ENCODE data around the gene RBBP8NL. TPM values are rescaled to one million over a fixed set of nuclear protein-coding genes. Genes with fewer than 3 reads are reported as not detected.
A peak's percentile ranks its signal among the peaks of the same experiment; 100 is the strongest.

The RBBP8NL gene
- total RNA-seq, 5 donors from 2014 or later (not counting 1 experiment from before 2014, with no cell fraction given): not detected

GRCh38 chr20:62404761-62405107, 22.6 kb downstream of the RBBP8NL start:
- POLR2A ChIA-PET: no interaction called here
- H3K36me3 ChIP-seq (ENCODE audit: control insufficient read depth in 2 of 2, extremely low read depth in 1 of 2, insufficient read depth in 1 of 2, low read length in 1 of 2): peaks cover 0 to 3% of the 10 kb centered on the region in 2 donors
- Mint-ChIP-seq H3K4me1 (peaks cover 18 to 37% (median 33%) of the 10 kb centered on the region in 3 donors), H3K27ac (no peak overlapping the region), H3K36me3 (peaks cover 7% of the 10 kb centered on the region), H3K27me3 (no peaks in the 10 kb centered on the region), H3K4me3 (no peak overlapping the region), H3K9me3 (no peaks in the 10 kb centered on the region)
- no peaks in the 10 kb centered on the region for H3K27me3 ChIP-seq (replicated peaks in 1 of 2; ENCODE audit: control insufficient read depth in 2 of 2, extremely low read depth in 1 of 2, insufficient read depth in 2 of 2, low read length in 1 of 2)
- no peak overlapping the region for H3K4me3 ChIP-seq (ENCODE audit: control insufficient read depth in 1 of 2, extremely low read depth in 1 of 2, low read length in 1 of 2)
- H3K4me1 ChIP-seq (ENCODE audit: control insufficient read depth in 1 of 2, extremely low read depth in 1 of 2, insufficient read depth in 2 of 2, low read length in 2 of 2): peaks cover 5 to 37% of the 10 kb centered on the region in 2 experiments
- DNase-seq (no peak), ATAC-seq (replicated peaks in 1 of 4) (no peak)
- WGBS (ENCODE audit: insufficient coverage): 97% methylated on average over 11 of the region's 12 CpGs
- no peaks in the 10 kb centered on the region for H3K9me3 ChIP-seq
- CTCF ChIA-PET: no interaction called here
- no peak overlapping the region for H3K27ac ChIP-seq (ENCODE audit: low read length)

- 89% methylated on average over 6 of the region's 9 CpGs for WGBS (ENCODE audit: insufficient coverage)
- Histone ChIP-seq H3K27me3 (replicated peaks in 1 of 2; ENCODE audit: control insufficient read depth in 2 of 2, extremely low read depth in 1 of 2, insufficient read depth in 2 of 2, low read length in 1 of 2) (no peaks in the 10 kb centered on the region), H3K36me3 (ENCODE audit: control insufficient read depth in 2 of 2, extremely low read depth in 1 of 2, insufficient read depth in 1 of 2, low read length in 1 of 2) (peaks cover 0 to 3% of the 10 kb centered on the region in 2 donors), H3K4me1 (ENCODE audit: control insufficient read depth in 1 of 2, extremely low read depth in 1 of 2, insufficient read depth in 2 of 2, low read length in 2 of 2) (peaks cover 5 to 34% of the 10 kb centered on the region in 2 experiments), H3K4me3 (ENCODE audit: control insufficient read depth in 1 of 2, extremely low read depth in 1 of 2, low read length in 1 of 2) (no peak overlapping the region), H3K9me3 (no peaks in the 10 kb centered on the region), H3K27ac (ENCODE audit: low read length) (no peak overlapping the region)
- Mint-ChIP-seq H3K9me3 (no peaks in the 10 kb centered on the region), H3K27me3 (no peaks in the 10 kb centered on the region), H3K4me1 (peaks cover 13 to 31% (median 28%) of the 10 kb centered on the region in 3 donors), H3K36me3 (peaks cover 7% of the 10 kb centered on the region), H3K4me3 (peak overlapping the region in 1 of 3 donors; percentile 21), H3K27ac (peak overlapping the region in 1 of 2 donors; percentile 16)
- no peak for DNase-seq
- ATAC-seq (replicated peaks in 1 of 4): no peak
- ChIA-PET POLR2A (no interaction called here), CTCF (no interaction called here)
These were observed 23.1 kb downstream of the RBBP8NL start for GRCh38 chr20:62404112-62404665.

GRCh38 chr20:62403331-62403730, 24.0 kb downstream of the RBBP8NL start:
- Mint-ChIP-seq H3K4me1 (peaks cover 12 to 31% (median 28%) of the 10 kb centered on the region in 3 donors), H3K9me3 (no peaks in the 10 kb centered on the region), H3K36me3 (peaks cover 7% of the 10 kb centered on the region), H3K4me3 (peak overlapping the region in 1 of 3 donors; percentile 31), H3K27ac (peak overlapping the region in 1 of 2 donors; percentile 74), H3K27me3 (no peaks in the 10 kb centered on the region)
- H3K27me3 ChIP-seq (replicated peaks in 1 of 2; ENCODE audit: control insufficient read depth in 2 of 2, extremely low read depth in 1 of 2, insufficient read depth in 2 of 2, low read length in 1 of 2): no peaks in the 10 kb centered on the region
- H3K4me1 ChIP-seq (ENCODE audit: control insufficient read depth in 1 of 2, extremely low read depth in 1 of 2, insufficient read depth in 2 of 2, low read length in 2 of 2): peaks cover 5 to 32% of the 10 kb centered on the region in 2 experiments
- no peak overlapping the region for H3K27ac ChIP-seq (ENCODE audit: low read length)
- POLR2A ChIA-PET: no interaction called here
- no peak for DNase-seq
- CTCF ChIA-PET: no interaction called here
- no peak overlapping the region for H3K4me3 ChIP-seq (ENCODE audit: control insufficient read depth in 1 of 2, extremely low read depth in 1 of 2, low read length in 1 of 2)
- WGBS (ENCODE audit: insufficient coverage): 98% methylated on average over 7 of the region's 13 CpGs
- no peak for ATAC-seq (replicated peaks in 1 of 4)
- H3K9me3 ChIP-seq: no peaks in the 10 kb centered on the region
- H3K36me3 ChIP-seq (ENCODE audit: control insufficient read depth in 2 of 2, extremely low read depth in 1 of 2, insufficient read depth in 1 of 2, low read length in 1 of 2): peaks cover 0 to 3% of the 10 kb centered on the region in 2 donors

GRCh38 chr20:62402456-62403150, 24.7 kb downstream of the RBBP8NL start:
- H3K9me3 Mint-ChIP-seq: no peaks in the 10 kb centered on the region
- H3K4me1 Mint-ChIP-seq: peaks cover 12 to 27% (median 25%) of the 10 kb centered on the region in 3 donors
- H3K36me3 Mint-ChIP-seq: peaks cover 9% of the 10 kb centered on the region
- WGBS (ENCODE audit: insufficient coverage): 91% methylated on average over 22 of the region's 23 CpGs
- Histone ChIP-seq H3K4me3 (ENCODE audit: control insufficient read depth in 1 of 2, extremely low read depth in 1 of 2, low read length in 1 of 2) (no peak overlapping the region), H3K36me3 (ENCODE audit: control insufficient read depth in 2 of 2, extremely low read depth in 1 of 2, insufficient read depth in 1 of 2, low read length in 1 of 2) (peaks cover 0 to 3% of the 10 kb centered on the region in 2 donors), H3K27me3 (replicated peaks in 1 of 2; ENCODE audit: control insufficient read depth in 2 of 2, extremely low read depth in 1 of 2, insufficient read depth in 2 of 2, low read length in 1 of 2) (no peaks in the 10 kb centered on the region), H3K9me3 (no peaks in the 10 kb centered on the region), H3K4me1 (ENCODE audit: control insufficient read depth in 1 of 2, extremely low read depth in 1 of 2, insufficient read depth in 2 of 2, low read length in 2 of 2) (peaks cover 5 to 25% of the 10 kb centered on the region in 2 experiments), H3K27ac (ENCODE audit: low read length) (no peak overlapping the region)
- H3K27me3 Mint-ChIP-seq: no peaks in the 10 kb centered on the region
- H3K27ac Mint-ChIP-seq: no peak overlapping the region
- ChIA-PET POLR2A (interaction anchor here in 1 of 2 donors (0.7 kb wide), 1 partner anchor 102 kb away, joined by 3 read pairs; no protein-coding TSS in a partner anchor), CTCF (no interaction called here)
- DNase-seq (no peak), ATAC-seq (replicated peaks in 1 of 4) (no peak)
- H3K4me3 Mint-ChIP-seq: no peak overlapping the region

GRCh38 chr20:62401331-62401779, 26.0 kb downstream of the RBBP8NL start:
- Histone ChIP-seq H3K4me3 (ENCODE audit: control insufficient read depth in 1 of 2, extremely low read depth in 1 of 2, low read length in 1 of 2) (no peak overlapping the region), H3K4me1 (ENCODE audit: control insufficient read depth in 1 of 2, extremely low read depth in 1 of 2, insufficient read depth in 2 of 2, low read length in 2 of 2) (peaks cover under 1 to 17% of the 10 kb centered on the region in 2 experiments), H3K36me3 (ENCODE audit: control insufficient read depth in 2 of 2, extremely low read depth in 1 of 2, insufficient read depth in 1 of 2, low read length in 1 of 2) (peaks cover 0 to 3% of the 10 kb centered on the region in 2 donors), H3K27me3 (replicated peaks in 1 of 2; ENCODE audit: control insufficient read depth in 2 of 2, extremely low read depth in 1 of 2, insufficient read depth in 2 of 2, low read length in 1 of 2) (no peaks in the 10 kb centered on the region), H3K9me3 (no peaks in the 10 kb centered on the region), H3K27ac (ENCODE audit: low read length) (no peak overlapping the region)
- ATAC-seq (replicated peaks in 1 of 4) (no peak), DNase-seq (no peak)
- H3K9me3 Mint-ChIP-seq: no peaks in the 10 kb centered on the region
- ChIA-PET POLR2A (no interaction called here), CTCF (no interaction called here)
- peaks cover 12 to 26% (median 24%) of the 10 kb centered on the region in 3 donors for H3K4me1 Mint-ChIP-seq
- H3K36me3 Mint-ChIP-seq: peaks cover 16% of the 10 kb centered on the region
- WGBS (ENCODE audit: insufficient coverage): 91% methylated on average over 20 of the region's 21 CpGs
- H3K27ac Mint-ChIP-seq: no peak overlapping the region
- no peak overlapping the region for H3K4me3 Mint-ChIP-seq
- no peaks in the 10 kb centered on the region for H3K27me3 Mint-ChIP-seq

- ChIA-PET CTCF (no interaction called here), POLR2A (no interaction called here)
- Mint-ChIP-seq H3K9me3 (no peaks in the 10 kb centered on the region), H3K36me3 (peaks cover 16% of the 10 kb centered on the region), H3K4me1 (peaks cover 4 to 18% (median 16%) of the 10 kb centered on the region in 3 donors), H3K27ac (no peak overlapping the region), H3K27me3 (no peaks in the 10 kb centered on the region), H3K4me3 (no peak overlapping the region)
- ATAC-seq (replicated peaks in 1 of 4) (no peak), DNase-seq (no peak)
- Histone ChIP-seq H3K9me3 (no peaks in the 10 kb centered on the region), H3K27ac (ENCODE audit: low read length) (no peak overlapping the region), H3K27me3 (replicated peaks in 1 of 2; ENCODE audit: control insufficient read depth in 2 of 2, extremely low read depth in 1 of 2, insufficient read depth in 2 of 2, low read length in 1 of 2) (no peaks in the 10 kb centered on the region), H3K36me3 (ENCODE audit: control insufficient read depth in 2 of 2, extremely low read depth in 1 of 2, insufficient read depth in 1 of 2, low read length in 1 of 2) (peaks cover 4% of the 10 kb centered on the region in 2 donors), H3K4me3 (ENCODE audit: control insufficient read depth in 1 of 2, extremely low read depth in 1 of 2, low read length in 1 of 2) (no peak overlapping the region), H3K4me1 (ENCODE audit: control insufficient read depth in 1 of 2, extremely low read depth in 1 of 2, insufficient read depth in 2 of 2, low read length in 2 of 2) (peaks cover 0 to 9% of the 10 kb centered on the region in 2 experiments)
- WGBS (ENCODE audit: insufficient coverage): 84% methylated on average over 8 of the region's 10 CpGs
These were observed 26.8 kb downstream of the RBBP8NL start for GRCh38 chr20:62400541-62400940.

All from T-cell (primary cell).